Stomach (tissue), 9 donors: ENCODE measurements around the gene BTBD3. TPM values are rescaled to one million over a fixed set of nuclear protein-coding genes. Genes with fewer than 3 reads are reported as not detected.

ENCODE experiments used
- DNase-seq, 2 donors: peaks; one replicate each; pipeline versions ENCODE4 v3.0.0 to v3.0.0-alpha.2; 2013 to 2019
- H3K27ac ChIP-seq, 5 donors: fragments of 200-600 bp in 4 of 5; sonication (generic) in 4 of 5; one replicate each; pipeline ENCODE4 v1.5.1; 2013 to 2019; ENCODE audit warnings: mild to moderate bottlenecking in 1 of 5, moderate library complexity in 1 of 5
- H3K27me3 ChIP-seq, 3 donors: fragments of 200-600 bp; sonication (generic); one replicate each; pipeline ENCODE4 v1.5.1; 2017 to 2019; ENCODE audit warnings: mixed run types in 1 of 3
- H3K36me3 ChIP-seq, 4 donors: fragments of 200-600 bp; sonication (generic); 1 replicate in 3 of 4; 2 replicates in 1 of 4; pipeline ENCODE4 v1.5.1; 2016 to 2019
- H3K4me1 ChIP-seq, 4 donors: fragments of 200-600 bp; sonication (generic); one replicate each; pipeline ENCODE4 v1.5.1; 2016 to 2019
- H3K4me3 ChIP-seq, 4 donors: fragments of 200-600 bp; sonication (generic) in 3 of 4; one replicate each; pipeline ENCODE4 v1.5.1; 2016 to 2019; ENCODE audit warnings: mild to moderate bottlenecking in 1 of 4
- H3K9me3 ChIP-seq, 4 donors: fragments of 200-600 bp; sonication (generic); one replicate each; pipeline ENCODE4 v1.5.1; 2016 to 2019
- CTCF ChIP-seq, 7 experiments: fragments of 450-650 bp in 4 of 7; fragments of 200-600 bp in 3 of 7; sonication (generic) in 3 of 7; IDR thresholded peaks; one replicate each; pipeline ENCODE4 v1.5.1; 2016 to 2019; ENCODE audit warnings: antibody characterized with exemption in 7 of 7, control low read depth in 2 of 7, mild to moderate bottlenecking in 1 of 7
- EP300 ChIP-seq: sonication (generic); formaldehyde crosslinking; IDR thresholded peaks from one replicate; pipeline ENCODE4 v1.6.1; 2017; ENCODE audit warnings: antibody characterized with exemption
- POLR2A ChIP-seq, 4 donors: fragments of 450-650 bp; IDR thresholded peaks; one replicate each; pipeline ENCODE4 v1.6.1; 2016; ENCODE audit warnings: antibody characterized with exemption in 4 of 4, control low read depth in 2 of 4, mild to moderate bottlenecking in 1 of 4, moderate library complexity in 1 of 4
- POLR2AphosphoS5 ChIP-seq, 3 donors: sonication (generic); formaldehyde crosslinking; IDR thresholded peaks; one replicate each; pipeline ENCODE4 v1.6.1; 2016; ENCODE audit warnings: antibody characterized with exemption in 3 of 3
- WGBS, 5 donors: extraction: QIAGEN DNeasy Blood & Tissue Kit in 3 of 5; methylation state at CpG; one replicate each; pipeline versions ENCODE4 v1.1.5 to v1.1.7; 2013 to 2018; 5-methylcytosine and 5-hydroxymethylcytosine counted together
- intact Hi-C: fragments of 100-400 bp; cut with DNase I; formaldehyde crosslinking; loops from one replicate; pipeline ENCODE4 v1.15.1; 2023; ENCODE audit warnings: low total_unique reads
- polyA plus RNA-seq, 3 donors: library from polyadenylated mRNA; stranded (reverse); fragments of 200-250 nt; gene quantifications; one replicate each; pipeline ENCODE4 v1.2.3, GENCODE V29; 2013
- total RNA-seq, 5 donors: library from RNA; depleted of rRNA; stranded (reverse); fragments of >200 nt; gene quantifications; one replicate each; pipeline versions ENCODE4 v1.1.0 to v1.2.3, GENCODE V29; 2014 to 2016
- donor health status: healthy with polysubstance abuse.
- donor health status: Bipolar disorder and iron deficiency.
- donor health status: healthy.

Gene BTBD3
- total and polyA plus RNA-seq, 8 donors = 10.7 to 147 (median 26.7) TPM

GRCh38 chr20:11918981-11919380 is 1.3 kb downstream of the BTBD3 start:
- Histone ChIP-seq H3K4me1 (peaks cover 5 to 83% (median 41%) of the 10 kb centered on the region in 4 donors), H3K9me3 (no peaks in the 10 kb centered on the region), H3K36me3 (peaks cover 11 to 16% (median 16%) of the 10 kb centered on the region in 4 donors), H3K4me3 (peak overlapping the region; percentile 39 to 49 (median 42)), H3K27me3 (no peaks in the 10 kb centered on the region), H3K27ac (peak overlapping the region; percentile 75 to 86 (median 80))
- DNase-seq = peak; percentile 70 to 88
- 3 to 18% (median 12%) methylated on average over 8 of the region's 8 CpGs for WGBS, 5 donors
- intact Hi-C loops = no loop called here
- peak in 2 of 3 donors; percentile 41 to 64 for TF ChIP-seq POLR2AphosphoS5 (IDR thresholded peaks at IDR 0.05)
- TF ChIP-seq EP300 = no peak
- TF ChIP-seq CTCF (IDR thresholded peaks at IDR 0.05) = peak in 1 of 7 experiments; percentile 14
- no peak for TF ChIP-seq POLR2A (IDR thresholded peaks at IDR 0.05)

GRCh38 chr20:11919581-11919980 is 1.9 kb downstream of the BTBD3 start:
- H3K27me3 ChIP-seq = no peaks in the 10 kb centered on the region
- peak overlapping the region; percentile 39 to 49 (median 42) for H3K4me3 ChIP-seq
- H3K9me3 ChIP-seq = no peaks in the 10 kb centered on the region
- peaks cover 11 to 18% (median 16%) of the 10 kb centered on the region in 4 donors for H3K36me3 ChIP-seq
- H3K27ac ChIP-seq = peak overlapping the region; percentile 49 to 84 (median 76)
- H3K4me1 ChIP-seq = peaks cover 5 to 87% (median 42%) of the 10 kb centered on the region in 4 donors
- intact Hi-C loops = no loop called here
- no peak for DNase-seq
- TF ChIP-seq POLR2AphosphoS5 (IDR thresholded peaks at IDR 0.05) (no peak), CTCF (IDR thresholded peaks at IDR 0.05) (no peak), POLR2A (IDR thresholded peaks at IDR 0.05) (no peak), EP300 (no peak)
- WGBS, 5 donors = 21 to 52% (median 33%) methylated on average over 8 of the region's 8 CpGs

- no peaks in the 10 kb centered on the region for H3K9me3 ChIP-seq
- DNase-seq = no peak
- H3K36me3 ChIP-seq = peaks cover 11 to 21% (median 20%) of the 10 kb centered on the region in 4 donors
- WGBS, 5 donors = 25 to 54% (median 36%) methylated on average over 1 of the region's 1 CpG
- intact Hi-C loops = no loop called here
- H3K27me3 ChIP-seq = no peaks in the 10 kb centered on the region
- H3K4me1 ChIP-seq = peaks cover 5 to 92% (median 44%) of the 10 kb centered on the region in 4 donors
- no peak for TF ChIP-seq POLR2AphosphoS5 (IDR thresholded peaks at IDR 0.05)
- TF ChIP-seq CTCF (IDR thresholded peaks at IDR 0.05) = no peak
- TF ChIP-seq EP300 = no peak
- no peak for TF ChIP-seq POLR2A (IDR thresholded peaks at IDR 0.05)
- peak overlapping the region in 4 of 5 donors; percentile 75 to 84 (median 78) for H3K27ac ChIP-seq
- H3K4me3 ChIP-seq = peak overlapping the region; percentile 39 to 49 (median 42)
Observed at GRCh38 chr20:11920083-11920482, 2.4 kb downstream of the BTBD3 start.

- Histone ChIP-seq H3K27me3 (no peaks in the 10 kb centered on the region), H3K4me1 (peaks cover 5 to 96% (median 43%) of the 10 kb centered on the region in 4 donors), H3K4me3 (peak overlapping the region in 2 of 4 donors; percentile 42 to 49), H3K36me3 (peaks cover 11 to 28% (median 21%) of the 10 kb centered on the region in 4 donors), H3K9me3 (no peaks in the 10 kb centered on the region), H3K27ac (peak overlapping the region in 4 of 5 donors; percentile 18 to 80 (median 36))
- intact Hi-C loops = no loop called here
- TF ChIP-seq EP300 = no peak
- TF ChIP-seq POLR2A (IDR thresholded peaks at IDR 0.05) = no peak
- whole genome bisulfite sequencing, 5 donors = 66 to 81% (median 74%) methylated on average over 6 of the region's 6 CpGs
- no peak for DNase-seq
Observed at GRCh38 chr20:11921321-11921720, 3.6 kb downstream of the BTBD3 start.

GRCh38 chr20:11922561-11922960 is 4.9 kb downstream of the BTBD3 start:
- no peaks in the 10 kb centered on the region for H3K27me3 ChIP-seq
- intact Hi-C loops = no loop called here
- DNase-seq = no peak
- no peaks in the 10 kb centered on the region for H3K9me3 ChIP-seq
- H3K4me3 ChIP-seq = no peak overlapping the region
- TF ChIP-seq CTCF (IDR thresholded peaks at IDR 0.05) = no peak
- TF ChIP-seq POLR2A (IDR thresholded peaks at IDR 0.05) = no peak
- no peak for TF ChIP-seq EP300
- no peak for TF ChIP-seq POLR2AphosphoS5 (IDR thresholded peaks at IDR 0.05)
- H3K4me1 ChIP-seq = peaks cover 0 to 84% (median 34%) of the 10 kb centered on the region in 4 donors
- H3K27ac ChIP-seq = no peak overlapping the region
- 56 to 81% (median 61%) methylated on average over 4 of the region's 4 CpGs for WGBS, 5 donors
- H3K36me3 ChIP-seq = peaks cover 11 to 34% (median 28%) of the 10 kb centered on the region in 4 donors
